Measurements from ENCODE around the gene EML6. TPM values are rescaled to one million over a fixed set of nuclear protein-coding genes. Genes with fewer than 3 reads are reported as not detected.

EML6 gene
- total RNA-seq, 2 donors from 2014 or later, result 0.96 to 2.0 TPM

DNA sequence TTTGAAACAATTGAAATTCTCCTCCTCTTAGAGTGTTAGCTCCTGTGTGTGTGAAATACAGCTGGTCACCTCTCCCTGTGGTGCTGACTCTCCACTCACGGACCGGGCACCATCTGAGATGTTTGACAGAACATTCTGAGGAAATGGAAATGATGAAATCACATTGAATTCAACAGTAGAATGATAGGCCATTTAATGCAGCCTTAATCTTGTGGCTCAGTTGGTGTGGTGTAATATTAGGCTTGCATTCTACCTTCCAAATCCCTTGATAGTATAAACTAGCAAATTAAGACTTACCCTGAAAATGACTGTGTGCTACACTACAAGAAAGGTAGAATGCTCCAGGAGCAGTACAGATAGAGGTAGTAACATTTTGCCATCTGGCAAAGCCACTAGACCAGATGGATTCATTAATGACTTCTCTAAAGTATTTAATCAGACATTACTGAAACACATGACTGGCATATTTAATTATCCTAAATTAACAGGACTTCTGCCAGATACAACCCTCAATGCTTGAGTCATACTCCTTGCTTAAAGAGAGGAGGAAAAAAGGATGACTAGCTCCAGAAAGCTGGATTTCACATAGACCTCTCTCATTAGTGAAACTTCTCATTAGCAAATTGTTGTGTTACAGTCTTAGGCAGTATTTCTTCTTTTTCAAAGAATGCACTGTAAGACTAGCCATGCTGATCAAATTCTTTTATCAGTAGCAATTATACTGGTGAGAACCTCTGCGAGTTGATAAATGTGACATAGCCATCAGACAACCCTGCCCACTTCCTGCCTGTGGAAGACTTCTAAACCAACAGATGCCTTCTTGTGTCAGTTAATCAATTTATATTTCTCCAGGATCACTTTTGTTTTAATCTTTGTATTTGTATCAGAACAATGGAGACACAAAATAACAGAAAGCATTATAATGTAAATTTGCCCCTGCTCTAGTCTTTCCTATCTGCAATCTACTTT lies 80.6 kb downstream of the EML6 start:
- H3K27me3 Mint-ChIP-seq (ENCODE audit: low read depth), result no peaks in the 10 kb centered on the region
- no peaks in the 10 kb centered on the region for H3K4me1 Mint-ChIP-seq (ENCODE audit: low read depth)
- no peak overlapping the region for H3K4me3 Mint-ChIP-seq
- H3K27ac Mint-ChIP-seq, result no peak overlapping the region
- peaks cover 0 to 2% of the 10 kb centered on the region in 2 donors for H3K9me3 Mint-ChIP-seq
- peaks cover 0 to 2% of the 10 kb centered on the region in 2 donors for H3K36me3 Mint-ChIP-seq (ENCODE audit: insufficient read depth in 2 of 2)
- no peak for DNase-seq
- no peak for ATAC-seq (replicated peaks in 1 of 2)

DNA sequence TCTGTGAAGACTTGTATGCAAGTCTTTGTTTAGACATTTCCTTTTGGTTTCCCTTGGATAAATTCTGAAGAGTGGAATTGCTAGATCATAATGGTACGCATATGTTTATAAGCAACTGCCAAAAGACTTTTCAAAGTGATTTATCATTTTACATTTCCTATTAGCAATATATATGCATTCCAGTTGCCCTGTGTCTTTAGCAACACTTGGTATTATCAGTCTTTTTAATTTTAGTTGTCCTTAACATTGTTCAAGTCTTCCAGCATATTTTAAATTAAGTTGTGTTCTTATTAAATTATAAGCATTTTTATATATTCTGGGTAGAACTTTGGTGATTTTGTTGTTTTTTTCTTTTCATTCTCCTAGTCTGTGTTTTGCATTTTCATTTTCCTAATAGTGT lies 81.8 kb downstream of the EML6 start:
- ATAC-seq (replicated peaks in 1 of 2), result no peak
- no peak for DNase-seq
- H3K4me1 Mint-ChIP-seq (ENCODE audit: low read depth), result no peaks in the 10 kb centered on the region
- no peak overlapping the region for H3K4me3 Mint-ChIP-seq
- peaks cover 0 to 2% of the 10 kb centered on the region in 2 donors for H3K36me3 Mint-ChIP-seq (ENCODE audit: insufficient read depth in 2 of 2)
- H3K27ac Mint-ChIP-seq, result no peak overlapping the region
- peaks cover 0 to 2% of the 10 kb centered on the region in 2 donors for H3K9me3 Mint-ChIP-seq
- H3K27me3 Mint-ChIP-seq (ENCODE audit: low read depth), result no peaks in the 10 kb centered on the region

DNA sequence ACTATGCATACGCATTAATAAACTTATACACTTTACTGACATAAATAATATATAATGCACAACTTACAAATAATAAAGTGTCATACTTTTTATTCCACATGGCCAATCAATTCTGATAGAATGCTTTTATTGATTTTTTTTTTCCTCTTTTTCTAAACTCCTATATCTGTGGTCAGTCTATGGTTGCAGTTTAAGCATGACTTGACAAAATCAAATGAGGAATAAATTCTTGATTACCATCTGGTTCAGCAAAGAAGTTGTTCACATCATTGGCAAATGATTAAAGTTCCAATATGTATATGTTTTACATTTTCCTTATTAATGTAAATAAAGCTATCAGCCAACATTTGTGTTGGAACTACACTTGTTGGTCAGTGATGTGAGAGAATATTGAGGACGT lies 83.5 kb downstream of the EML6 start:
- no peaks in the 10 kb centered on the region for H3K27me3 Mint-ChIP-seq (ENCODE audit: low read depth)
- H3K4me3 Mint-ChIP-seq, result no peak overlapping the region
- no peak for DNase-seq
- H3K4me1 Mint-ChIP-seq (ENCODE audit: low read depth), result no peaks in the 10 kb centered on the region
- peaks cover 0 to 4% of the 10 kb centered on the region in 2 donors for H3K9me3 Mint-ChIP-seq
- no peak overlapping the region for H3K27ac Mint-ChIP-seq
- no peak for ATAC-seq (replicated peaks in 1 of 2)
- H3K36me3 Mint-ChIP-seq (ENCODE audit: insufficient read depth in 2 of 2), result peaks cover 0 to 2% of the 10 kb centered on the region in 2 donors

DNA sequence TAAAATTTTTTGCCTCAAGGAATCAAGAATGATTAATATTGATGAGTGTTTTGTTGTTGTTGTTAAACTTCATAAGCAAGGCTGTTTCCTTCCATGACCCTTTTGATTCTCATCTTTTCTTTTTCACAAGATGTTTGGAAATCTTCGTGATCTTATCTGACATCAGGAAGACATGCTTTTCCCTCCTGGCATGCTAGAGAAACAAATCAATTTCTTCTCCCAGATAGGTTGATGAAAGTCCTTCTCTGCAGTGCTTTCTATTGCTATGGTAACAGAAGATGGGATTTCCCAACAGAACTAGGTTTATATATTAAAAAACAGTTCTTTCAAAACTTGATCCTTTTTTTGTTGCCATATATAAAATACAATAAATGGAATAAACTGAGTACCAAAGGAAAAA lies 85.2 kb downstream of the EML6 start:
- no peaks in the 10 kb centered on the region for H3K27me3 Mint-ChIP-seq (ENCODE audit: low read depth)
- H3K36me3 Mint-ChIP-seq (ENCODE audit: insufficient read depth in 2 of 2), result peaks cover 0 to 2% of the 10 kb centered on the region in 2 donors
- DNase-seq (no peak), ATAC-seq (replicated peaks in 1 of 2) (no peak)
- no peak overlapping the region for H3K4me3 Mint-ChIP-seq
- peaks cover 0 to 4% of the 10 kb centered on the region in 2 donors for H3K9me3 Mint-ChIP-seq
- H3K27ac Mint-ChIP-seq, result no peak overlapping the region
- no peaks in the 10 kb centered on the region for H3K4me1 Mint-ChIP-seq (ENCODE audit: low read depth)

DNA sequence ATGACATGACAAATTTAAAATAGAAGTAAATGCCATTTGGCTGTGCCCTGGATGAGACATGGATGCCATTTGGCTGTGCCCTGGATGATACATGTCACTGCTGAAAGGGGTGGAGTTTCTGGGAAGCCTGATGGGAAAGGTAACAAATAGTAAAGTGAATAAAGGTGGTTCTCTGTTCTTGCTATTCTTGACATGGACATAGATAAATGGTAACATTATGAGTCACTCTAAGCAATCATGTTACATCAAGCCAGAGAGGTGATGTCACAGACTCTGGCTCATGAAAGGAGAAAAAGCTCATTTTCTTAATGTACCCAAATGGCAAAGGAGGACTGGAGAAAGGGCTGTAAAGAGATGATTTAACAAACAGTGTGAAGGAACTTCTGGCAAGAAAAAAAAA lies 86.4 kb downstream of the EML6 start:
- peaks cover 0 to 2% of the 10 kb centered on the region in 2 donors for H3K36me3 Mint-ChIP-seq (ENCODE audit: insufficient read depth in 2 of 2)

DNA sequence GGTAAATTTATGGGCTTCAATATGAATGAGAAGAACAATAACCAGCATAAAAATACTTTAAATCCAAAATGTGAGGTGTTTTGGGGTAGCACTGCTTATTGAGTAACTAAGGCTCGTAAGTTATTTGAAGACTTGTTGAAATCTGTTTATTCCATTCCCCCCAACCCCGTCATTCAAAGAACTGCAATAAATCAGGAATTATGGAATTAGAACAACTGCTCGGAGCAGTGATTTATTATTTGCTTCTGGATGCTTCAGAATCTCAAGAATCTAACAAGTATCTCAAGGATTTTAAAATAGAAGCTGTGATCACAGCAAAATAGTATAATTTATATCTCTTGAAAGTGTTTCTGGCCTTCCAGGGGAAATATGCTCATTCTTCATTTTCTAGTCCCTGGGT lies 86.8 kb downstream of the EML6 start:
- H3K27ac Mint-ChIP-seq, result no peak overlapping the region
- peaks cover 0 to 4% of the 10 kb centered on the region in 2 donors for H3K9me3 Mint-ChIP-seq
- H3K36me3 Mint-ChIP-seq (ENCODE audit: insufficient read depth in 2 of 2), result peaks cover 0 to under 1% of the 10 kb centered on the region in 2 donors
- ATAC-seq (replicated peaks in 1 of 2), result no peak
- no peak for DNase-seq
- no peaks in the 10 kb centered on the region for H3K4me1 Mint-ChIP-seq (ENCODE audit: low read depth)
- no peak overlapping the region for H3K4me3 Mint-ChIP-seq
- H3K27me3 Mint-ChIP-seq (ENCODE audit: low read depth), result no peaks in the 10 kb centered on the region

More for the DNA sequence above, 86.4 kb downstream of the EML6 start:
- H3K4me1 Mint-ChIP-seq (ENCODE audit: low read depth), result no peaks in the 10 kb centered on the region
- no peaks in the 10 kb centered on the region for H3K27me3 Mint-ChIP-seq (ENCODE audit: low read depth)
- ATAC-seq (replicated peaks in 1 of 2) (peak in 1 of 2 donors; percentile 41), DNase-seq (no peak)
- peaks cover 0 to 4% of the 10 kb centered on the region in 2 donors for H3K9me3 Mint-ChIP-seq
- no peak overlapping the region for H3K27ac Mint-ChIP-seq
- no peak overlapping the region for H3K4me3 Mint-ChIP-seq

DNA sequence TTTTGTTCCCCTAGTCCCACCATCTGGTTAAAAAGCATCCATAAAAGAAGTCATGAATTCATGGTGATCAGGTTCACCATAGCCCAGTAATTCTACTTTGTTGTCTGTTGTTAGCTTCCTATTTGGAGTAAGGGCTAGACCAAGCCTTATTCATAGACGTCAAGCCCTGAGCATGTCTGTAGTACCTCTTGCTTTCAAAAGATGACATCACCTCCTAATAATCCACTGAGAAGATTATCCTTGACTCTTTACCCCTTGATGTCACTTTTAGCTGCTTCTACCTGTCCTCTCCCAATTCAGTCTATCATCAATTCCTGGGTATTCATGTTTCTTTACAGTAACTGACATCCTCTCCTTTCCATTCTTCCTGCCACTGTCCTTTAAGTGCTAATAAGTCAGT lies 90.1 kb downstream of the EML6 start:
- ATAC-seq (replicated peaks in 1 of 2) (no peak), DNase-seq (no peak)
- no peaks in the 10 kb centered on the region for H3K36me3 Mint-ChIP-seq (ENCODE audit: insufficient read depth in 2 of 2)
- H3K9me3 Mint-ChIP-seq, result peaks cover 0 to 2% of the 10 kb centered on the region in 2 donors
- H3K4me3 Mint-ChIP-seq, result no peak overlapping the region
- no peaks in the 10 kb centered on the region for H3K4me1 Mint-ChIP-seq (ENCODE audit: low read depth)
- no peak overlapping the region for H3K27ac Mint-ChIP-seq
- H3K27me3 Mint-ChIP-seq (ENCODE audit: low read depth), result no peaks in the 10 kb centered on the region

DNA sequence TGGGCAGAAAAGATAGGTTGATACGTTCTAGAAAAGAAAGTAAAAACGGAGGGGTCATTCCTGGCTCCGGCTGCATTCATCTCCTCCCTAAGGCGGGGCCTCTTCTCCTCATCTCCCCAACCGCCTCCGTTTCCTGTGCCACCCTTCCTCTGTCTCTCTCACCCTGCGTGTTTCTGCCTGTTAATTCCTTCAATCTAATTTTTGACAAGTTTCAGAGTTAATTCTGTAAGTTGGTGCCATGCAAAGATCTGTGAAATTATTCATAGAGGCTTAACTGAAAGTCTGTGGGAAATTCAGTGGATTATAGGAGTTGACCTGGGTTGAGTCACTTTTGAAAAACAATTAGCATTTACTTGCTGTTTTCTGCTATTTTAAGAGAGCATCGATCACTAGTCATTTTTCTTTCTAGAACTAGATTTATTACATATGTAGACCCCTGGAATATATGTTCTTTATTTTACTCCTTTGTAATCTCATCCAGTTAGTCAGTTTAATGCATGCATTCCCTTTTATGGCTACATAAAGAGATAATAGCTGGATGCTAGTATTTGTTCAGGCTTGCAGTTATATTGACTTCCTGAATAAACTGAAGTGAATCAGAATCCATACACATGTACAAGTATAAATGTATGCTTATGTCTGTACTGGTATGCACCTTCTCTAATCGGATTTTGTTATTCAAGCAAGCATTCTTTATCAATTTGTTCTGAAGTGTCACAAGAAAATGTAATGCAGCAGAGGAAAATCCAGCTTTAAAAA lies 91.1 kb downstream of the EML6 start:
- no peaks in the 10 kb centered on the region for H3K4me1 Mint-ChIP-seq (ENCODE audit: low read depth)
- no peaks in the 10 kb centered on the region for H3K27me3 Mint-ChIP-seq (ENCODE audit: low read depth)
- no peak for ATAC-seq (replicated peaks in 1 of 2)
- DNase-seq, result no peak
- peaks cover 0 to 2% of the 10 kb centered on the region in 2 donors for H3K9me3 Mint-ChIP-seq
- no peaks in the 10 kb centered on the region for H3K36me3 Mint-ChIP-seq (ENCODE audit: insufficient read depth in 2 of 2)
- no peak overlapping the region for H3K27ac Mint-ChIP-seq
- H3K4me3 Mint-ChIP-seq, result no peak overlapping the region

DNA sequence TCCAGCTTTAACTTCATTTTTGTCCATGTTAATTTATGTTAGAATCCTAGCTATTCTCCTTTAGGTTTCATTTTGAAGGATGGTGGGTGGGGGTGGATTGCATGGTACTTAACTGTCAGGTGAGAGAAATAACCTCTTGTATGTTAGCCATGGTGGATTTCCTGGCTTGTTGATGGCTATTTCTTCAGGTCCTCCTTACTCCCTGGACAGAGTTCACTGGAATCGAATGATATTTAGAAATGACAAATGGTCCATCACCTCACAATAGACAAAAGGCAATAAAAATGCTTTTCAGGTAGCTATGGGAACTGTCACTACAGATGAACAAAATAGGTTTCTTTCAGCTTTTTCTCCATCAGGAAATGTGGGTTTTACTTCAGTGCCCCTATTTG lies 91.7 kb downstream of the EML6 start:
- Mint-ChIP-seq H3K27me3 (ENCODE audit: low read depth) (no peaks in the 10 kb centered on the region), H3K9me3 (peaks cover 0 to 2% of the 10 kb centered on the region in 2 donors), H3K27ac (no peak overlapping the region), H3K4me1 (ENCODE audit: low read depth) (no peaks in the 10 kb centered on the region), H3K4me3 (no peak overlapping the region), H3K36me3 (ENCODE audit: insufficient read depth in 2 of 2) (no peaks in the 10 kb centered on the region)
- ATAC-seq (replicated peaks in 1 of 2) (no peak), DNase-seq (no peak)

DNA sequence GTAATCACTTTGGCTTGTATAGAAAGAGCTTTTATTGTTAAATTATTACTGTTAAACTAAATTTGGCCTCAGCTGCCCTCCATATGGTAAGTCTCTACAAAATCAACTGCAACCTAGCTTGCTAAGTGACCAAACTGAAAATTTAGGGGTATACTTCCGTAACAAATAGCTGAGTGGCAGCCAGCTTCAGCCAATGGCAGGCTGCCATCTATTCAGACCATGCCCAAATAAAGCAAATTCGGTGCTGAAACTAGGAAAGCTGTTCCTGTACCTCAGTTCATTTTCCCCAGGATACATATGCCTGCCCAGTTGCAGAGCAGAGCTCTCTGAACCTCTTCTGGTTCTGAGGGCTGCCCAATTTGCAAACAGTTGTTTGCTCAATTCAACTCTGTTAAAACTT lies 94.8 kb downstream of the EML6 start:
- Mint-ChIP-seq H3K4me3 (no peak overlapping the region), H3K27ac (no peak overlapping the region), H3K27me3 (ENCODE audit: low read depth) (peaks cover 6% of the 10 kb centered on the region), H3K9me3 (no peaks in the 10 kb centered on the region), H3K36me3 (ENCODE audit: insufficient read depth in 2 of 2) (no peaks in the 10 kb centered on the region), H3K4me1 (ENCODE audit: low read depth) (no peaks in the 10 kb centered on the region)
- ATAC-seq (replicated peaks in 1 of 2) (no peak), DNase-seq (no peak)

DNA sequence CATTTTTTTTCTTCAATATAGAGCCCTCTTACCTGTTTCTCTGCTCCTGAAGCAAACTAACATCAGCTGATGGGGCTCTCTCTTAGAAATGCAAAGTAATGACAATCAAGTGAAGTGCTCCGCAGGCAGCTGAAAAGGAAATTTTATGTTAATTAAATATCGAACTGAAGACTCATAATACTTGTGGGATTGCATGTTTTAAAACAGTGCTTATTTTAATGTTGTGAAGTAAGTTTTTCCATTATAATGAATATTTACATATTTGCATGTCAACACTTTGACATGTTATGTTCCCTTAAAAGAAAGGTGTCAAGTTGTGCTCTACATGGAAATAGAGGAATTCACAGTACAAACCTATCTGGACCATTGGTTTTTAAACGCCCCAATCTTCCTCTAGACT lies 97.1 kb downstream of the EML6 start:
- Mint-ChIP-seq H3K4me3 (no peak overlapping the region), H3K36me3 (ENCODE audit: insufficient read depth in 2 of 2) (no peaks in the 10 kb centered on the region), H3K27me3 (ENCODE audit: low read depth) (peaks cover 6% of the 10 kb centered on the region), H3K27ac (no peak overlapping the region), H3K4me1 (ENCODE audit: low read depth) (no peaks in the 10 kb centered on the region), H3K9me3 (no peaks in the 10 kb centered on the region)
- DNase-seq (no peak), ATAC-seq (replicated peaks in 1 of 2) (no peak)

DNA sequence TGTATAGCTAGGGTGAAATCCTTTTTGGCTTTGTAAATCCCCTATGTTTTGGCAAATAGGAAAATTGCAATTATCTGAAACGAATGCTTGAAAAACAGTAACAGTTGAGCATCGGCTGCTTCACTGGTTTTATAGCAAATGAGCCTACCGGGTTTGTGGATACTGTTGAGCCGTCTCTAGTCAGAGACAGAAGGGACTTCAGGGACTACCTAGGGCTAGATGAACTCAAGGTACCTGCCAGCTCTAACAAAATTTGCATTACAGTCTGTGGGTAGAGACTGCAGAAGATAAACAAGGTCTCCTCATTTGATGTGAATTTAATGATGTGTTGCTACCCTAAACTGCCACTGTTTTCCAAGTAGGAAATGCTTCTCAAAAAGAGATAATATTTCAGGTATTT lies 101.1 kb downstream of the EML6 start:
- no peak overlapping the region for H3K27ac Mint-ChIP-seq

DNA sequence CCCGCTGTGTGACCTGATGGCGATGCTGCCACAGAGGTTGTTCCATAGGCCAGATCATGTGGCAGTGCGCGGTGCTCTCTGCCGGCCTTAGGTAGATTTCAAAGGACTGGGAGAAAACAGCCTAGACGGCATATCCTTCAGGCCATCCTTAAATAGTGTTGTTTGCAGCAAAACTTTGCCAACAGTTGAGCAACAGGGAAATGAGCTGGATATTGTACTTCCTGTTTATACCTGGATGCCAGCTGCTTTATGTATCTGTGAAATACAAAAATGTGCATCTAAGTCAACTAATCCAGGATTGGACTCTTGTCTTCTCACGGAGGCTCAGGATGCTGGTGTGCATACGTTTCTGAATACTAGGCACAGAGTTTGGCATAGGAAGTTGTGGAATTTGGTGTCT lies 107.1 kb downstream of the EML6 start:
- ATAC-seq (replicated peaks in 1 of 2), result no peak

More for the DNA sequence above, 101.1 kb downstream of the EML6 start:
- Mint-ChIP-seq H3K27me3 (ENCODE audit: low read depth) (peaks cover 6% of the 10 kb centered on the region), H3K9me3 (no peaks in the 10 kb centered on the region), H3K4me1 (ENCODE audit: low read depth) (no peaks in the 10 kb centered on the region), H3K36me3 (ENCODE audit: insufficient read depth in 2 of 2) (no peaks in the 10 kb centered on the region), H3K4me3 (no peak overlapping the region)
- DNase-seq (no peak), ATAC-seq (replicated peaks in 1 of 2) (no peak)

More for the DNA sequence above, 107.1 kb downstream of the EML6 start:
- no peak overlapping the region for H3K27ac Mint-ChIP-seq
- no peaks in the 10 kb centered on the region for H3K9me3 Mint-ChIP-seq
- no peaks in the 10 kb centered on the region for H3K4me1 Mint-ChIP-seq (ENCODE audit: low read depth)
- no peak for DNase-seq
- no peaks in the 10 kb centered on the region for H3K27me3 Mint-ChIP-seq (ENCODE audit: low read depth)
- H3K36me3 Mint-ChIP-seq (ENCODE audit: insufficient read depth in 2 of 2), result no peaks in the 10 kb centered on the region
- no peak overlapping the region for H3K4me3 Mint-ChIP-seq
